Endothelial cell of umbilical vein (primary cell): ENCODE measurements around the gene PRR3. TPM values are rescaled to one million over a fixed set of nuclear protein-coding genes. Genes with fewer than 3 reads are reported as not detected.

ENCODE experiments used
- BruUV-seq: library from RNA; stranded (reverse); fragments of 400-500 nt; replicated peaks from 2 replicates; lab custom pipeline; 2021; lab: Mats Ljungman, UMichigan
- CTCF ChIA-PET: fragments of 300-600, 350-600 bp; sonication (Branson Sonifier 250); formaldehyde crosslinking; loops from one replicate; lab custom pipeline; 2021; ENCODE audit warnings: antibody characterized with exemption, inconsistent platforms; lab: Charles Lee
- POLR2A ChIA-PET: fragments of 300-600, 350-600 bp; sonication (Branson Sonifier 250); formaldehyde crosslinking; loops from one replicate; lab custom pipeline; 2021; ENCODE audit warnings: antibody characterized with exemption, inconsistent platforms; lab: Charles Lee
- DNase-seq: peaks from one replicate; pipeline ENCODE4 v3.0.0-alpha.2; 2011; ENCODE audit warnings: low read depth, low spot score
- FAIRE-seq: peaks from 2 replicates; lab custom pipeline; 2011; peaks lifted over from hg19 to GRCh38; lab: Jason Lieb, UNC
- H2AFZ ChIP-seq: 2 replicates; pipeline ENCODE4 v1.6.0; 2012; ENCODE audit warnings: low read depth, low read length, control low read depth, inconsistent platforms
- H3K27ac ChIP-seq: 2 replicates; pipeline ENCODE4 v1.5.1; 2011; ENCODE audit warnings: low read depth, mild to moderate bottlenecking, control low read depth, low read length, moderate library complexity; ENCODE audit not compliant: insufficient read depth
- H3K27me3 ChIP-seq, 2 experiments: 2 replicates each; pipeline versions ENCODE4 v1.6.0 to v1.6.1; 2011; ENCODE audit warnings: low read length in 2 of 2, mixed read lengths in 1 of 2; ENCODE audit not compliant: control insufficient read depth in 2 of 2, insufficient read depth in 2 of 2
- H3K36me3 ChIP-seq, 2 experiments: 2 replicates in 1 of 2; 3 replicates in 1 of 2; pipeline ENCODE4 v1.5.1; 2011; ENCODE audit warnings: low read length in 2 of 2, mild to moderate bottlenecking in 1 of 2, moderate library complexity in 1 of 2; ENCODE audit not compliant: control insufficient read depth in 2 of 2, insufficient read depth in 2 of 2; ENCODE audit errors: extremely low read depth in 1 of 2
- H3K4me1 ChIP-seq: 3 replicates; pipeline ENCODE4 v1.5.1; 2011; ENCODE audit warnings: mild to moderate bottlenecking, low read length; ENCODE audit not compliant: control insufficient read depth, insufficient read depth; ENCODE audit errors: extremely low read depth
- H3K4me2 ChIP-seq: 2 replicates; pipeline ENCODE4 v1.6.1; 2011; ENCODE audit warnings: low read length, control low read depth, mixed read lengths; ENCODE audit not compliant: insufficient read depth
- H3K4me3 ChIP-seq, 3 experiments: fragments of 200-600 bp in 1 of 3; sonication (generic), shearing (Covaris generic) in 1 of 3; replicated peaks in 1 of 3; 2 replicates each; pipeline ENCODE4 v1.5.1; 2011 to 2016; ENCODE audit warnings: control low read depth in 3 of 3, low read length in 3 of 3, mild to moderate bottlenecking in 2 of 3, inconsistent platforms in 1 of 3, low read depth in 1 of 3, moderate library complexity in 1 of 3; ENCODE audit not compliant: insufficient read depth in 1 of 3
- H3K79me2 ChIP-seq: 2 replicates; pipeline ENCODE4 v1.6.0; 2012; ENCODE audit warnings: low read length, inconsistent platforms; ENCODE audit not compliant: control insufficient read depth, insufficient read depth
- H3K9ac ChIP-seq: replicated peaks from 2 replicates; pipeline ENCODE3; 2011; ENCODE audit warnings: low read length, control low read depth; ENCODE audit not compliant: insufficient read depth; ENCODE audit errors: extremely low read depth
- H3K9me1 ChIP-seq: replicated peaks from 3 replicates; pipeline ENCODE4 v1.6.0; 2011; ENCODE audit warnings: mild to moderate bottlenecking, low read length; ENCODE audit not compliant: control insufficient read depth, insufficient read depth; ENCODE audit errors: extremely low read depth
- H3K9me3 ChIP-seq: replicated peaks from 2 replicates; pipeline ENCODE4 v1.5.1; 2012; ENCODE audit warnings: low read length, inconsistent platforms; ENCODE audit not compliant: control insufficient read depth, insufficient read depth
- H4K20me1 ChIP-seq: replicated peaks from 2 replicates; pipeline ENCODE3; 2011; ENCODE audit warnings: mild to moderate bottlenecking, low read length; ENCODE audit not compliant: control insufficient read depth, insufficient read depth; ENCODE audit errors: extremely low read depth
- EZH2 ChIP-seq: IDR thresholded peaks from 2 replicates; pipeline ENCODE4 v1.6.1; 2012; ENCODE audit warnings: borderline replicate concordance, low read depth, mild to moderate bottlenecking, moderate library complexity, low read length, inconsistent platforms; ENCODE audit not compliant: severe bottlenecking
- FOS ChIP-seq: IDR thresholded peaks from 2 replicates; pipeline ENCODE4 v1.6.1; 2011; ENCODE audit warnings: mild to moderate bottlenecking, low read length, moderate library complexity, borderline replicate concordance; ENCODE audit not compliant: insufficient read depth
- GATA2 ChIP-seq: IDR thresholded peaks from 2 replicates; pipeline ENCODE4 v1.7.0; 2011; ENCODE audit warnings: low read depth, mild to moderate bottlenecking, moderate library complexity, mixed read lengths, low read length; ENCODE audit not compliant: insufficient read length, insufficient read depth
- JUN ChIP-seq: IDR thresholded peaks from 2 replicates; pipeline ENCODE4 v1.6.1; 2011; ENCODE audit warnings: borderline replicate concordance, low read depth; ENCODE audit not compliant: insufficient read length, insufficient read depth
- MAX ChIP-seq: IDR thresholded peaks from 2 replicates; pipeline ENCODE4 v1.6.1; 2011; ENCODE audit not compliant: insufficient read depth, insufficient read length
- MYC ChIP-seq: IDR thresholded peaks from one replicate; pipeline ENCODE4 v1.6.1; 2011; ENCODE audit warnings: mild to moderate bottlenecking, low read depth, low read length
- POLR2A ChIP-seq: IDR thresholded peaks from 2 replicates; pipeline ENCODE4 v1.6.1; 2012; ENCODE audit warnings: low read depth, mild to moderate bottlenecking, control low read depth, low read length
- POLR2AphosphoS5 ChIP-seq: IDR thresholded peaks from 2 replicates; pipeline ENCODE4 v1.6.1; 2012; ENCODE audit warnings: low read depth, mild to moderate bottlenecking, control low read depth, low read length, moderate library complexity; ENCODE audit not compliant: insufficient read depth
- dilution Hi-C: fragments of 300-500 bp; cut with MboI; formaldehyde crosslinking; loops from one replicate; pipeline ENCODE4 v1.15.0; 2019; ENCODE audit warnings: low sequenced_read_pairs; ENCODE audit not compliant: extremely low pct_ligation_motif_present
- intact Hi-C: fragments of 100-400 bp; cut with micrococcal nuclease; formaldehyde crosslinking; loops from one replicate; pipeline ENCODE4 v1.10.0; 2022
- polyA plus RNA-seq, 4 experiments: library from polyadenylated mRNA; depleted of rRNA in 3 of 4; stranded (reverse) in 3 of 4; unstranded in 1 of 4; fragments of >200 nt; gene quantifications; 2 replicates each; pipeline versions ENCODE4 v1.2.1 to v1.2.3, GENCODE V29; 2011 to 2012; ENCODE audit warnings: missing spikeins in 1 of 4
- total RNA-seq: library from RNA; stranded (reverse); gene quantifications from 2 replicates; pipeline ENCODE4 v1.2.3, GENCODE V29; 2021
- TF ChIP-seq, protein P1 (sequence below), 2 donors: IDR thresholded peaks; 1 replicate in 1 of 2; 2 replicates in 1 of 2; pipeline ENCODE4 v1.5.1; 2011; ENCODE audit warnings: low read length in 2 of 2, mild to moderate bottlenecking in 2 of 2, moderate library complexity in 2 of 2, control low read depth in 1 of 2, inconsistent platforms in 1 of 2, low read depth in 1 of 2; ENCODE audit not compliant: insufficient read depth in 1 of 2; ENCODE audit errors: extremely low read depth in 1 of 2

Gene PRR3
- total and polyA plus RNA-seq, 2 donors (not counting 3 experiments of a cell fraction or from before 2014, with no cell fraction given) = 10.6 to 22.3 TPM

GRCh38 chr6:30510419-30511168 is 46.5 kb upstream of the PRR3 start:
- H4K20me1 ChIP-seq = no peaks in the 10 kb centered on the region
- H3K9ac ChIP-seq = no peak overlapping the region
- H3K27ac ChIP-seq = no peak overlapping the region
- H3K9me1 ChIP-seq = no peaks in the 10 kb centered on the region
- no peaks in the 10 kb centered on the region for H3K9me3 ChIP-seq
- H3K4me1 ChIP-seq = peaks cover 13% of the 10 kb centered on the region
- DNase-seq = no peak
- H2AFZ ChIP-seq = peak overlapping the region; percentile 83
- intact Hi-C loops (no loop called here), dilution Hi-C loops (no loop called here)
- ChIA-PET POLR2A (no interaction called here), CTCF (interaction anchor here (1.2 to 2.8 kb wide), 9 partner anchors 10 to 34 kb away, joined by 3 to 19 read pairs (median 6); no protein-coding TSS in a partner anchor)
- BruUV-seq = no TSS peak
- H3K36me3 ChIP-seq = no peaks in the 10 kb centered on the region
- no peak for FAIRE-seq
- no peaks in the 10 kb centered on the region for H3K27me3 ChIP-seq
- H3K4me2 ChIP-seq = no peak overlapping the region
- no peak overlapping the region for H3K4me3 ChIP-seq
- H3K79me2 ChIP-seq = no peaks in the 10 kb centered on the region
- no peak for TF ChIP-seq JUN
- no peak for TF ChIP-seq GATA2
- TF ChIP-seq, protein P1, sequence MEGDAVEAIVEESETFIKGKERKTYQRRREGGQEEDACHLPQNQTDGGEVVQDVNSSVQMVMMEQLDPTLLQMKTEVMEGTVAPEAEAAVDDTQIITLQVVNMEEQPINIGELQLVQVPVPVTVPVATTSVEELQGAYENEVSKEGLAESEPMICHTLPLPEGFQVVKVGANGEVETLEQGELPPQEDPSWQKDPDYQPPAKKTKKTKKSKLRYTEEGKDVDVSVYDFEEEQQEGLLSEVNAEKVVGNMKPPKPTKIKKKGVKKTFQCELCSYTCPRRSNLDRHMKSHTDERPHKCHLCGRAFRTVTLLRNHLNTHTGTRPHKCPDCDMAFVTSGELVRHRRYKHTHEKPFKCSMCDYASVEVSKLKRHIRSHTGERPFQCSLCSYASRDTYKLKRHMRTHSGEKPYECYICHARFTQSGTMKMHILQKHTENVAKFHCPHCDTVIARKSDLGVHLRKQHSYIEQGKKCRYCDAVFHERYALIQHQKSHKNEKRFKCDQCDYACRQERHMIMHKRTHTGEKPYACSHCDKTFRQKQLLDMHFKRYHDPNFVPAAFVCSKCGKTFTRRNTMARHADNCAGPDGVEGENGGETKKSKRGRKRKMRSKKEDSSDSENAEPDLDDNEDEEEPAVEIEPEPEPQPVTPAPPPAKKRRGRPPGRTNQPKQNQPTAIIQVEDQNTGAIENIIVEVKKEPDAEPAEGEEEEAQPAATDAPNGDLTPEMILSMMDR (IDR thresholded peaks at IDR 0.05; ENCODE audit: extremely low read depth in 1 of 2, insufficient read depth in 1 of 2, low read depth in 1 of 2, low read length in 2 of 2) = no peak

DNA sequence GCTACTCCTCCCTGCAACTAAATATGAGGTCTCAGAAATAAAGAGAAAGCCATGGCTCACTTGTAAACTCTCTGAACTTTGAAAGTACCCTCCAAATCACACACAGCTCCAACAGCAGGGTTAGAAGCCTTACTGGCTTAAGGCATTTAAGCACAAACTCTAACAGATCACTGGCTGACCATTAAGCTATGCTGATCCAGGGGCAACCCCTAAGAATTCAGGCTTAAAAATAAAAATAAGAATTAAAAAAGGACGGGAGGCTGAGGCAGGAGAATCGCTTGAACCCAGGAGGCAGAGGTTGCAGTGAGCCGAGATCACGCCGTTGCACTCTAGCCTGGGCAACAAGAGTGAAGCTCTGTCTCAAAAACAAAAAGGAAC is 45.9 kb upstream of the PRR3 start:
- CTCF ChIA-PET = interaction anchor here (1.2 to 2.8 kb wide), 8 partner anchors 10 to 34 kb away, joined by 3 to 12 read pairs (median 8); no protein-coding TSS in a partner anchor
- no peaks in the 10 kb centered on the region for H3K27me3 ChIP-seq
- no peak overlapping the region for H3K4me3 ChIP-seq
- no peaks in the 10 kb centered on the region for H3K9me1 ChIP-seq
- DNase-seq (no peak), FAIRE-seq (no peak)
- no peaks in the 10 kb centered on the region for H3K79me2 ChIP-seq
- POLR2A ChIA-PET = no interaction called here
- H3K27ac ChIP-seq = no peak overlapping the region
- H3K4me1 ChIP-seq = peaks cover 16% of the 10 kb centered on the region
- dilution Hi-C loops (no loop called here), intact Hi-C loops (no loop called here)
- no TSS peak for BruUV-seq
- no peak overlapping the region for H3K4me2 ChIP-seq
- peak overlapping the region; percentile 83 for H2AFZ ChIP-seq
- H3K9me3 ChIP-seq = no peaks in the 10 kb centered on the region
- H3K9ac ChIP-seq = no peak overlapping the region
- H3K36me3 ChIP-seq = no peaks in the 10 kb centered on the region
- TF ChIP-seq GATA2 = no peak
- TF ChIP-seq, protein P1 (IDR thresholded peaks at IDR 0.05; ENCODE audit: extremely low read depth in 1 of 2, insufficient read depth in 1 of 2, low read depth in 1 of 2, low read length in 2 of 2) = no peak
- TF ChIP-seq EZH2 = no peak
- TF ChIP-seq MYC = no peak
- no peak for TF ChIP-seq FOS
- TF ChIP-seq POLR2A = no peak
- no peak for TF ChIP-seq JUN
- no peak for TF ChIP-seq MAX
- no peak for TF ChIP-seq POLR2AphosphoS5
- H4K20me1 ChIP-seq = no peaks in the 10 kb centered on the region
